NCI-H1417 (cell line): ENCODE data around the gene EFCAB11.
A peak's percentile ranks its signal among the peaks of the same experiment; 100 is the strongest.

Source experiments
- DNase-seq, 3 experiments: peaks; one replicate each; lab custom pipeline; 2025; lab: John Stamatoyannopoulos, UW

The EFCAB11 gene

GRCh38 chr14:89767861-89768268, 186.7 kb downstream of the EFCAB11 start:
- DNase-seq: peak; percentile 20 to 56 (median 30)

- DNase-seq: no peak
Observed at GRCh38 chr14:89767131-89767530, 187.4 kb downstream of the EFCAB11 start.

- no peak for DNase-seq
Observed at GRCh38 chr14:89765346-89765745, 189.2 kb downstream of the EFCAB11 start.

GRCh38 chr14:89760086-89760485, 194.4 kb downstream of the EFCAB11 start:
- DNase-seq: no peak

GRCh38 chr14:89757313-89757939, 197.1 kb downstream of the EFCAB11 start:
- no peak for DNase-seq

GRCh38 chr14:89755816-89756215, 198.7 kb downstream of the EFCAB11 start:
- DNase-seq: no peak

- no peak for DNase-seq
Observed at GRCh38 chr14:89753828-89754412, 200.6 kb downstream of the EFCAB11 start.

- no peak for DNase-seq
Observed at GRCh38 chr14:89750908-89751392, 203.6 kb downstream of the EFCAB11 start.

GRCh38 chr14:89750281-89750755, 204.2 kb downstream of the EFCAB11 start:
- DNase-seq: no peak

GRCh38 chr14:89748004-89748403, 206.5 kb downstream of the EFCAB11 start:
- DNase-seq: no peak

- DNase-seq: no peak
Observed at GRCh38 chr14:89747126-89747525, 207.4 kb downstream of the EFCAB11 start.

- DNase-seq: no peak
Observed at GRCh38 chr14:89746654-89747053, 207.9 kb downstream of the EFCAB11 start.

- no peak for DNase-seq
Observed at GRCh38 chr14:89746135-89746534, 208.4 kb downstream of the EFCAB11 start.
